Activated naive CD4-positive, alpha-beta T cell treated with anti-CD3 and anti-CD28 coated beads, Interleukin-2, amount 50 U/mL, for 72 hours (primary cell): ENCODE measurements around the gene NCOR1. TPM values are rescaled to one million over a fixed set of nuclear protein-coding genes. Genes with fewer than 3 reads are reported as not detected.

Experiments
- ATAC-seq, 2 donors: fragments of 150-1000 bp; cut with Tn5 transposase; 2 replicates each; pipeline ENCODE4 v1.10.0; 2021; ENCODE audit warnings: mild to moderate bottlenecking in 2 of 2, moderate library complexity in 2 of 2
- DNase-seq, 2 donors: peaks; one replicate each; pipeline ENCODE4 v3.0.0; 2021 to 2022; ENCODE audit warnings: low spot score in 2 of 2
- H3K27ac Mint-ChIP-seq, 2 donors: one replicate each; pipeline ENCODE4 v1.8.0; 2022; ENCODE audit warnings: mild to moderate bottlenecking in 2 of 2, mixed read lengths in 2 of 2
- H3K36me3 Mint-ChIP-seq, 2 donors: one replicate each; pipeline ENCODE4 v1.8.0; 2022; ENCODE audit warnings: mixed read lengths in 2 of 2
- H3K9me3 Mint-ChIP-seq, 2 donors: one replicate each; pipeline ENCODE4 v1.8.0; 2022; ENCODE audit warnings: mixed read lengths in 2 of 2
- total RNA-seq, 2 donors: library from RNA; stranded (reverse); gene quantifications; one replicate each; pipeline ENCODE4 v1.2.3, GENCODE V29; 2022

NCOR1 gene
- total RNA-seq, 2 donors from 2014 or later: 143 to 153 TPM

DNA sequence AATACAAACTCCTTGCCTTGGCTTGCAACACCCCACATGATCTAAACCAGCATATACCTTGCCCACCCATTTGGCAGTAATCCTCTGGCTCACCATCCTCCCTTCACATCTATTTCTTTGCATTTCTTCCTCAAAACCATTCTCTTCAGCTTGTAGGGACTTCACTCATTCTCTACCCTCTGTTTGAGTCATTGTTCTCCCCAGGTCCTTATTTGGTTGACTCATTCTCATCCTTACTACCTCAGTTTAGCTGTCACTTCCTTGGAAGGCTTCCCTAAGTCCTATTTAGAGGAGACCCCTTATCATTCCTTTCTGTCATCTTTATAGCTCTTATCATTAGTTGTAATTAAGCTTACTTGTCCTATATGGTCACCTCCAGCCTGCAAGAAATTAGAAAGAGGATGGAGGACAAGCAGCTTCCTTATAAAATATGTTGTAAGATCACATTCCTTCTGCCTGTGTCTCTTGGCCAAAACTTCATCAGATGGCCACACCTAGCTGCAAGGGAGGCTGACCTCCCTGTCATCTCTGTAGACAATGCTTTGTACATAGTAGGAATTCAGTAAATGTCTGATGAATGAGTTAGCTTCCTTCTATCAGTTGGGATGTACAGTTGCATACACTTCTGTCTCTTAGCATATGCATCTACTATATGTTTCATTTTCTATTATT, 214.0 kb downstream of the NCOR1 start:
- Mint-ChIP-seq H3K9me3 (peaks cover 0 to 5% of the 10 kb centered on the region in 2 donors), H3K36me3 (peaks cover 31 to 55% of the 10 kb centered on the region in 2 donors), H3K27ac (peak overlapping the region; percentile 93 to 97)
- DNase-seq: no peak
- peak in 1 of 2 donors; percentile 4 for ATAC-seq

DNA sequence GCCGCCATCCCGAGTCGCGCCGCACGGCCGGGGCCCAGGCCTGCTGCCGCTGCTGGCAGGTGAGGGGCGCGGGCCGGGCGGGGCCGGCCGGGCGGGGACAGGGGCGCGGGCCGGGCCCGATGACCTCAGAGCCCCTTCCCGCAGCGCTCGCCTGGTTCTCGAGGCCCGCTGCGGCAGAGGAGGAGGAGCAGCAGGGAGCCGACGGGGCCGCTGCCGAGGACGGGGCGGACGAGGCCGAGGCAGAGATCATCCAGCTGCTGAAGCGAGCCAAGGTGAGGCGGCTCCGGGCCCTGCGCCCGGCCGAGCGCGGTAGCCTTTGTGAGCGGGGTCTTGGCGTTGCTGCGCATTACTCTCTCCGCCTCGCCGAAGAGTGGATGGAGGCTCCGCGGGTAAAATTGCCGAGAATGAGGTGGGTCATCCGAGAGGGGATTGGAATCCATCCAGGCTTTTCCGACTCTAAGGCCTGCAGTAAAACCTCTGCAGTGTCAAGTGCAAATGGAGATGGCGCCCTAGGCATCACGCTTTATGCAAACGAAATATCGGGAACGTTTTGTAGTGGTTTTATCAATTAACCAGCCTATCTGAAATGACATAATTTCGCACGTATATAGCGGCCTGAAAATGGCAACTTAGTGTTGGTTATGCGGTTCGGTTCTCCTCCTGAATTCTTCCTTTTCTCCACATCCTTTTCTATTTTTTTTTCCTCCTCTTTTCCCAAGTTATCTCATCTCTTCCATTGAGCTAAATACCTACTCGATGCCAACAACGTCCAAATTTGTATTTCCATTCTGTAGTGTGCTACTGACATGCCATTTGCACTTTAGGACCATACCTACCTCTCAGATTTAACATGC, 215.1 kb downstream of the NCOR1 start:
- peak in 1 of 2 donors; percentile 52 for ATAC-seq
- Mint-ChIP-seq H3K36me3 (peaks cover 27 to 44% of the 10 kb centered on the region in 2 donors), H3K9me3 (peaks cover 0 to 5% of the 10 kb centered on the region in 2 donors), H3K27ac (peak overlapping the region; percentile 93 to 97)
- DNase-seq: no peak

GRCh38 chr17:15999141-15999973, 216.0 kb downstream of the NCOR1 start, which contains the start of the genes TTC19 and ZSWIM7:
Gene TTC19, plus strand, starts transcription at chr17:15999824. Its CDS starts 25 bp downstream, at chr17:15999849.
Gene ZSWIM7, minus strand, starts transcription at chr17:15999704. Its CDS starts 110 bp downstream, at chr17:15999594.
- ATAC-seq (peak; percentile 93 to 94), DNase-seq (peak; percentile 92 to 97)
- H3K36me3 Mint-ChIP-seq: peaks cover 25 to 38% of the 10 kb centered on the region in 2 donors
- peak within 1 kb of the TSS; percentile 93 to 97 for H3K27ac Mint-ChIP-seq
- peaks cover 0 to 5% of the 10 kb centered on the region in 2 donors for H3K9me3 Mint-ChIP-seq

DNA sequence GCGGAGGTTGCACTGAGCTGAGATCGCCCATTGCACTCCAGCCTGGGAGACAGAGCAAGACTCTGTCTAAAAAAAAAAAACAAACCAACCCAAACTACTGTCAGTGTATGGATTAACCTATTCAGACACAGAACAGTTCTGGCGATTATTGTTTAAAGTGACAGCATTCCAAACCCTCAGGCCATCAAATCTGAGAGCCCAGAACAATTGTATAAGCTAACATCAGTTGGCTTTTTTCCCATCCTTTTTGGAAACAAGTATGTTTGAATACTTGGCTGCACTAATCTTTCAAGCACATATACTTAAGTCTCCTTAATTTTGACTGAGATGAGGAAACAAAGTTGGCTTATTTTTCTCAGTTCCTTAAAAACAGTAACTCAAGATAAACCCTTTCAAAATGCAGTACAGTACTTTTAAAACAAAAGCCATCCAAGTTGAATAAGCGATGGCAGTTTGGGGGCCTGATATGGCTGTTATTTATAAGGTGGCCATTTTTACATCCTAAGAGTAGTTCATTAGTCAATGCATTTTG, 217.2 kb downstream of the NCOR1 start:
- ATAC-seq (no peak), DNase-seq (no peak)
- Mint-ChIP-seq H3K27ac (peak overlapping the region in 1 of 2 donors; percentile 93), H3K36me3 (peaks cover 21 to 31% of the 10 kb centered on the region in 2 donors), H3K9me3 (peaks cover 0 to 5% of the 10 kb centered on the region in 2 donors)

DNA sequence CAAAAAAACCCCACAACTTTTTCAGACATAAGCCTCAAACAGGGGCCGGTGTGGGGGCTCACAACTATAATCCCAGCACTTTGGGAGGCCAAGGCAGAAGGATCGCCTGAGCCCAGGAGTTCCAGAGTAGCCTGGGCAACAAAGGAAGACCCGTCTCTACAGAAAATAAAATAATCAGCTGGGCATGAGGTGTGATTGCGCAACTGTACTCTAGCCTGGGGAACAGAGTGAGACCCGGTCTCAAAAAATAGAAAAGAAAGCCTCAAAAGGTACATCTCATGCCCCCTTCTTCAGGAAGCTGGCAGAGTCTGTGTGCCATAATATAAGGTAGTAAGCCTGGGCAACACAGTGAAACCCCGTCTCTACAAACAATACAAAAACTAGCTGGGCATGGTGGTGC, 219.0 kb downstream of the NCOR1 start:
- Mint-ChIP-seq H3K36me3 (peaks cover 12 to 13% of the 10 kb centered on the region in 2 donors), H3K9me3 (peaks cover 0 to 4% of the 10 kb centered on the region in 2 donors), H3K27ac (no peak overlapping the region)
- no peak for ATAC-seq
- DNase-seq: no peak

GRCh38 chr17:15981646-15982580, 233.4 kb downstream of the NCOR1 start:
- H3K27ac Mint-ChIP-seq: peak overlapping the region; percentile 9 to 59
- ATAC-seq (peak; percentile 5 to 10), DNase-seq (no peak)
- H3K36me3 Mint-ChIP-seq: peaks cover 13 to 29% of the 10 kb centered on the region in 2 donors
- H3K9me3 Mint-ChIP-seq: no peaks in the 10 kb centered on the region

- no peak for DNase-seq
- peaks cover 13 to 29% of the 10 kb centered on the region in 2 donors for H3K36me3 Mint-ChIP-seq
- peak overlapping the region; percentile 9 to 59 for H3K27ac Mint-ChIP-seq
- H3K9me3 Mint-ChIP-seq: no peaks in the 10 kb centered on the region
- ATAC-seq: peak; percentile 100
Measured at GRCh38 chr17:15981208-15981607, 234.1 kb downstream of the NCOR1 start.

Other genes starting within 250 kb of the NCOR1 start
- 10 to 100 TPM in 1 of 2 donors, 1 to 10 TPM in 1; 8.8 to 26.2 TPM for gene ZSWIM7, start 215.8 kb downstream of the NCOR1 start, total RNA-seq
- gene TTC19, start 215.7 kb downstream of the NCOR1 start, total RNA-seq: 10 to 100 TPM; 27.3 to 29.4 TPM
- 10 to 100 TPM; 39.2 to 40.2 TPM for gene PIGL, start 1.7 kb upstream of the NCOR1 start, total RNA-seq
- 100 to 1,000 TPM in 1 of 2 donors, 10 to 100 TPM in 1; 78.7 to 115 TPM for gene CENPV, start 137.9 kb upstream of the NCOR1 start, total RNA-seq
- 1,000 to 10,000 TPM; 1,283 to 1,379 TPM for gene UBB, start 165.6 kb upstream of the NCOR1 start, total RNA-seq
- 10 to 100 TPM; 29.1 to 42.0 TPM for gene TRPV2, start 200.0 kb upstream of the NCOR1 start, total RNA-seq